Keratinocyte (primary cell): ENCODE results near the gene CANT1.

Experiments
- EZH2 ChIP-seq: IDR thresholded peaks from one replicate; pipeline ENCODE4 v1.6.1; 2012; ENCODE audit warnings: inconsistent platforms, mild to moderate bottlenecking, low read length, moderate library complexity
- TF ChIP-seq, protein P1 (sequence below), 3 experiments: IDR thresholded peaks in 1 of 3; conservative IDR thresholded peaks in 1 of 3; optimal IDR thresholded peaks in 1 of 3; 2 replicates in 2 of 3; 3 replicates in 1 of 3; pipeline versions ENCODE3 to v1.5.1; 2011; ENCODE audit warnings: low read length in 3 of 3, mild to moderate bottlenecking in 3 of 3, moderate library complexity in 2 of 3, control low read depth in 1 of 3, inconsistent platforms in 1 of 3; ENCODE audit not compliant: insufficient read depth in 2 of 3; ENCODE audit errors: extremely low read depth in 1 of 3

DNA sequence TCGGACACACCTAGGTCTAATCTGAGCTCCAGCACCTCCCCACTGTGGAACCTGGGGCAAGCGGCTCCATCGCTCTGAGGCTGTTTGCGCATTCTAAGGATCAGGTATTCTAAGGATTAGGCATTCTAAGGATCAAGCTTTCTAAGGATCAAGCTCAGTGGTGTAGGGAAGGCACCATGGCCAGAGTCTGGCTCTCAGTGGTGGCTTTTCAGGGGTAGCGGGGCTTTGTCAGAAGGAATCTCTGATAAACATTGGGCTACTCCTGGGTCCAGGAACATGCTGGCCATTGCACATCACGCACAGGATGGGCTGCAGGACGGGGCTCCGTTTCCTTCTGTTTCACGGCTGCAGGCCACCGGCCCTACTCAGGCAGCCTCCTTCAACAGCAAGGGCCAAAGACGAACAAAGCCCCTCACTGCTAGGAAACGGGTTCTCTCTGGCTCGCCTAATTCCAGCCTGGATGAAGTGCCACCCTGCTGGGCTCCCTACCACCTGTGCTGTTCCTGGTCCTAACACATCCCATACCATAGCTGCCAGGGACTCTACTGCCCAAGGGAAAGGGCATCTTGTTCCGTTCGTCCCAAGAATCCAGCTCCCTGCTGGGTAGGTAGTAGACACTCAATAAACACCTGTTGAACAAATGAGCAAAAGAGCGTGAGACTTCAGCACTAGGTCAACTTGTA, 19.9 kb upstream of the CANT1 start:
- TF ChIP-seq, protein P1, sequence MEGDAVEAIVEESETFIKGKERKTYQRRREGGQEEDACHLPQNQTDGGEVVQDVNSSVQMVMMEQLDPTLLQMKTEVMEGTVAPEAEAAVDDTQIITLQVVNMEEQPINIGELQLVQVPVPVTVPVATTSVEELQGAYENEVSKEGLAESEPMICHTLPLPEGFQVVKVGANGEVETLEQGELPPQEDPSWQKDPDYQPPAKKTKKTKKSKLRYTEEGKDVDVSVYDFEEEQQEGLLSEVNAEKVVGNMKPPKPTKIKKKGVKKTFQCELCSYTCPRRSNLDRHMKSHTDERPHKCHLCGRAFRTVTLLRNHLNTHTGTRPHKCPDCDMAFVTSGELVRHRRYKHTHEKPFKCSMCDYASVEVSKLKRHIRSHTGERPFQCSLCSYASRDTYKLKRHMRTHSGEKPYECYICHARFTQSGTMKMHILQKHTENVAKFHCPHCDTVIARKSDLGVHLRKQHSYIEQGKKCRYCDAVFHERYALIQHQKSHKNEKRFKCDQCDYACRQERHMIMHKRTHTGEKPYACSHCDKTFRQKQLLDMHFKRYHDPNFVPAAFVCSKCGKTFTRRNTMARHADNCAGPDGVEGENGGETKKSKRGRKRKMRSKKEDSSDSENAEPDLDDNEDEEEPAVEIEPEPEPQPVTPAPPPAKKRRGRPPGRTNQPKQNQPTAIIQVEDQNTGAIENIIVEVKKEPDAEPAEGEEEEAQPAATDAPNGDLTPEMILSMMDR (optimal IDR thresholded peaks at IDR 0.05 in 1 of 3, IDR thresholded peaks at IDR 0.05 in 1 of 3, conservative IDR thresholded peaks at IDR 0.05 in 1 of 3; ENCODE audit: extremely low read depth in 1 of 3, insufficient read depth in 2 of 3, low read length in 3 of 3): no peak
- TF ChIP-seq EZH2: no peak
